HG03196 (cell line): Measurements from ENCODE around the gene DDR2.

Experiments used
- ATAC-seq: cut with Tn5 transposase; IDR thresholded peaks from one replicate; pipeline ENCODE4 v1.9.1; 2021; ENCODE audit not compliant: unreplicated experiment

DDR2 gene

GRCh38 chr1:162694911-162695310 lies 62.6 kb downstream of the DDR2 start:
- ATAC-seq, result no peak

DNA sequence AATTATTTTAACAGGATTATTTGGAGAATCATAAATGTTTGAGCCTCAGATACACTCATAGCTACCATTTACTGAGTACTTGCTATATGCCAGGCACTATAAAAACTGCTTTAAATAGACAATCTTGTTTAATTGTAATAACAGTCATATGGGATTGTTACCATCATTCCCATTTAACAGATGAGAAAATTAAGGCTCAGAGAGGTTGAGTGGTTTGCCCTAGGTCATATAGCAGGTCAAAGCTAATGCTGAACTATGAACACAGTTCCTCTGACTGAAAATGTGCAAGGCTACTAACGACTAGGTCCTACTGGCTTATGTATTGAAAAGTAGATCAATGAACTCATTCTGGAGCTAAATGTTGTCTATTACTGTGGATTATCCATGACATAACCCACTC lies 63.4 kb downstream of the DDR2 start:
- ATAC-seq, result no peak

GRCh38 chr1:162696286-162696862 lies 64.1 kb downstream of the DDR2 start:
- no peak for ATAC-seq

- ATAC-seq, result no peak
These were observed 65.1 kb downstream of the DDR2 start for GRCh38 chr1:162697140-162697895.

DNA sequence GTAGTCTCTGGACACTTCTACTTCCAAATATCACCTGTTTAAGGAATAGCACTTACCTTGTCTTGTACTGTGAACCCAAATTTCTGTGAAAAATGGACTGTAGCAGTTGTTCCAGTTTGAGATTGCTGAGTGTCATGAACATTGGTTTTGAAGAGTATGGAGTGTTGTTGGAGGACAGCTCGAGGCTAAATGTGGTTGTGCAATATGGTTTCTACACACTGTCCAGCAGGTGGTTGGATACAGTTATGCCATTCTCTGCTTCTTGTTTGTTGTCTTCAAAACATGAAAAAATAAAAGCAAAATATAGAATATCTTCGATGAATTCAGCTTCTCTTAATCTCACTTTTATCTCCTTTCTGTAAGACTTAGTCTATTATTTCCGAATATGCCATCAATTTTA lies 67.1 kb downstream of the DDR2 start:
- ATAC-seq, result no peak

GRCh38 chr1:162700131-162700530 lies 67.9 kb downstream of the DDR2 start:
- no peak for ATAC-seq

GRCh38 chr1:162701286-162701685 lies 69.0 kb downstream of the DDR2 start:
- ATAC-seq, result no peak

- ATAC-seq, result no peak
These were observed 70.4 kb downstream of the DDR2 start for GRCh38 chr1:162702628-162703027.

DNA sequence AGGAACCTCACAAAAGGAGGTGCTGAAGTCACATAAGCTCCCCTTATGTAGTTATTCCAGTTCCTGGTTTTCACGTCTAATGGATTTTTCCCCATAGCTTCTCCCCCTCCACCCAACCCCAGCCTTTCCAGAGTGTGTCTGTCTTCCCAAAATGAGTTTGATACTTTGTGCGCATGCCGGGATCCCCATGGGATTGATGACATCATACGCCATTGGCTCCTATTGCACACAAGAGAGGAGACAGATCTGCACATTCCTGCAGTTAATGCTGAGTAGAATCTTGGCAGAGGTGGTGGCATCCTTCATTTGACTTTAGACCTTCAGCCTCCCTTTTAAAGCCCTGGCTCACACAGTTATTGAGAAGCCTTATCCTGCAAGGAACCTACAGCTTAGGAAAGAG lies 71.4 kb downstream of the DDR2 start:
- no peak for ATAC-seq

GRCh38 chr1:162704673-162705424 lies 72.6 kb downstream of the DDR2 start:
- no peak for ATAC-seq

DNA sequence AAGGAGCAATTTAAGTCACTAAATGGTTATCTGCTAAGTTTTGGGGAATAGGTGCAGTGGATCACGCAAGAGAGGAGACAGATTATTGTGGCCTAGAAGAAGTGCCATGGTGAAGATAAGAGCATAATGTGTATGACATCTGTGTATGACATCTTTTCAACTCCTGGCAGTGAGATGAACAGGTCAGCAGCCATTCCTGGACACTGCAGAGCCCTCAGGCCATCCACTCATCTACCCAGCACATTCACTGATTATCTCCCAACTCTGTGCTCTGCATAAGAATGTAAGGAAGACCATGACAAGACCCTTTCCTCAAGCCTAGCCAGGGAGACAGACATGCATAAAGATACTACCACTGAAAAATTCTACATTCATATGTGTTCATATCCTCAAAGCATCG lies 73.7 kb downstream of the DDR2 start:
- ATAC-seq, result no peak

DNA sequence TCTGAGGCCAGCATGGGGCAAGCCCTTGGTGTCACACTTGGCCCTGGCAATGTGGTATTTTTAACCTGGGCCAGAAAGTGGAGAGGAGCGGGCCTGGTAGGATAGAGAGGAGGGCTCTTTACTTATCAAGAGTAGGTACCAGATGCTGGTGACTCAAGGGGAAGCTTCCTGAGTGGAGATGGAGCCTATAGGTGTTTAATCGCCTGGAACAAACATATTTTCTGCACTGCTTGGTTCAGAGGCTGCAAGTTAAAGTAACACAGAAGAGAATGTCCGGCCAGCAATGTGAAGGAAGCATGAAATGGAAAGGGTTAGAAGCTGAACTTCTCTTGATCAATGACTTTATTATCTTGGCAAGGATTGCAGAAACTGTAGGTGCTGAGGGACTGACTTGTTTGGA lies 74.3 kb downstream of the DDR2 start:
- no peak for ATAC-seq

- no peak for ATAC-seq
These were observed 76.0 kb downstream of the DDR2 start for GRCh38 chr1:162708286-162708685.

- no peak for ATAC-seq
These were observed 77.0 kb downstream of the DDR2 start for GRCh38 chr1:162709132-162709860.

- no peak for ATAC-seq
These were observed 77.6 kb downstream of the DDR2 start for GRCh38 chr1:162709870-162710269.

DNA sequence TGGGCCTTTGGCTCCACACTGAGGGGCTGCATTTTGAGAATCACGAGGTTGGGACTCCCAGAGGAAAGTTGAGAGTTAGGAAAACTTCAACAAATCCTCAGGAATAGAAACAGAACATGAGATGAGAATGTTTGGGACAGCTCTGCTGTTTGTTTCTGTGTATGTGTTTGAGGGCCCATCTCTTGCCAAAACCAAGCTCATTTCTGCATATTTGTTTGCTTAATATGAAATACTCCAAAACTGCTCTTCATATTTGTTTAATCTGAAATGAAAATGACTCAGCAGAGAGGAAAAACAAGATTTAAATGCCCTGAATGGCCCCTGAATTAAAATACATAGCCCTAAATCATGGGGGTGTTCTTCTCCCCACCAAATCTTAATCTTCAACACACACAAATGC lies 78.1 kb downstream of the DDR2 start:
- no peak for ATAC-seq

- no peak for ATAC-seq
These were observed 78.7 kb downstream of the DDR2 start for GRCh38 chr1:162710780-162711465.

DNA sequence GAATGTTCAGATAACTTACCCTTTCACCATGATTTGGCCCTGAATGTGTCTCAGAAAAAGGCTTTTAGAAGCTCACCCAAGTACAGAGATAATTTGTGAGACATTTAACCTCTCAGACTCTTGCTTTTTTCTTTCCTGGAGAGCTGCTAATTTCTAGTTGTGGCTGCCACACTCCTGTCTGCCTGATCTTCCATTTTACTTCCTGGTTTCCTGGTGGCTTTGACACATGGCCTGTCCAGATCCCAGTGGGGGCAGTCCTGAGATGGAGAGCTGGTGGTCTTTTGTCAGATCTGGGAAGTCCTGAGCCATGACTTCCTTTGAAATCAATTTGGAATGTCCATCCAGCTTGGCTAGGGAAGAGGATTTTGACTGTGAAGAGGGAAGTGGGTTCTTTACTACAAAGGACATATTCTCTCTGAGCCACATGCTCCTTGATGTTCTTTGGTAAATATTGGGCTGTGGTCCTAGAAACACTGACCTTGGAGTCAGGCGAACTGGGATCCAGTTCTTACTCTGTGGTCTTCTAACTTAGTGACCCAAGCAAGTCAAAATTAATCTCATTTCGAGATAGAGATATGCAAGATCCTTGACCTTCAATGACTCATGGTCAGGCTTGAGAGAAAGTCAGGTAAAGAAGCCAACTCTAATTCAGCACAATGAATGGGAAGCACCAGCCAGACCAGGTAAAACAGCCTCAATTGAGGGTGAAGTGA lies 80.2 kb downstream of the DDR2 start:
- no peak for ATAC-seq

GRCh38 chr1:162716123-162716522 lies 83.9 kb downstream of the DDR2 start:
- no peak for ATAC-seq

GRCh38 chr1:162716552-162716951 lies 84.3 kb downstream of the DDR2 start:
- ATAC-seq, result no peak
